Mesodermal cell (in vitro differentiated cells): ENCODE results near the gene NFKB1.

ENCODE experiments used
- H3K27ac ChIP-seq: 2 replicates; pipeline ENCODE4 v1.7.0; 2013; ENCODE audit warnings: mild to moderate bottlenecking, low read depth, low read length, moderate library complexity; ENCODE audit not compliant: severe bottlenecking
- H3K36me3 ChIP-seq: 2 replicates; pipeline ENCODE4 v1.7.1; 2013; ENCODE audit warnings: mild to moderate bottlenecking, low read length, moderate library complexity; ENCODE audit not compliant: control insufficient read depth, insufficient read depth
- H3K4me1 ChIP-seq: one replicate; pipeline ENCODE4 v1.7.1; 2013; ENCODE audit warnings: mild to moderate bottlenecking, low read length; ENCODE audit not compliant: insufficient read depth, control insufficient read depth, poor library complexity, severe bottlenecking
- H3K4me3 ChIP-seq: 2 replicates; pipeline ENCODE4 v1.7.0; 2013; ENCODE audit warnings: low read length, control low read depth, mild to moderate bottlenecking; ENCODE audit not compliant: insufficient read depth, poor library complexity, severe bottlenecking; ENCODE audit errors: extremely low read depth
- H3K9me3 ChIP-seq: 2 replicates; pipeline ENCODE4 v1.7.1; 2013; ENCODE audit warnings: mild to moderate bottlenecking, low read length, moderate library complexity; ENCODE audit not compliant: control insufficient read depth
- WGBS, 2 experiments: methylation state at CpG; one replicate each; pipeline ENCODE4 v1.1.5; 2013; ENCODE audit warnings: missing lambda C conversion rate in 2 of 2; ENCODE audit not compliant: insufficient coverage in 2 of 2; 5-methylcytosine and 5-hydroxymethylcytosine counted together

NFKB1 gene

GRCh38 chr4:102529977-102530376 lies 28.8 kb downstream of the NFKB1 start:
- Histone ChIP-seq H3K36me3 (peaks cover 3% of the 10 kb centered on the region), H3K9me3 (no peaks in the 10 kb centered on the region), H3K27ac (no peak overlapping the region), H3K4me1 (no peaks in the 10 kb centered on the region), H3K4me3 (no peak overlapping the region)
- no CpG with 5 or more reads among the region's 1 CpG for WGBS, 2 experiments

GRCh38 chr4:102530986-102531385 lies 29.8 kb downstream of the NFKB1 start:
- Histone ChIP-seq H3K4me1 (no peaks in the 10 kb centered on the region), H3K4me3 (no peak overlapping the region), H3K9me3 (no peaks in the 10 kb centered on the region), H3K27ac (no peak overlapping the region), H3K36me3 (peaks cover 3% of the 10 kb centered on the region)
- WGBS, 2 experiments, result no CpG with 5 or more reads among the region's 2 CpGs

- Histone ChIP-seq H3K9me3 (no peaks in the 10 kb centered on the region), H3K36me3 (peaks cover 3% of the 10 kb centered on the region), H3K4me3 (no peak overlapping the region), H3K27ac (no peak overlapping the region), H3K4me1 (no peaks in the 10 kb centered on the region)
- no CpG with 5 or more reads among the region's 1 CpG for WGBS, 2 experiments
Observed at GRCh38 chr4:102531462-102531861, 30.3 kb downstream of the NFKB1 start.

GRCh38 chr4:102533348-102533747 lies 32.2 kb downstream of the NFKB1 start:
- no CpG with 5 or more reads among the region's 4 CpGs for WGBS, 2 experiments
- Histone ChIP-seq H3K27ac (no peak overlapping the region), H3K4me3 (no peak overlapping the region), H3K9me3 (no peaks in the 10 kb centered on the region), H3K36me3 (peaks cover 3% of the 10 kb centered on the region), H3K4me1 (no peaks in the 10 kb centered on the region)

GRCh38 chr4:102533904-102534303 lies 32.7 kb downstream of the NFKB1 start:
- Histone ChIP-seq H3K36me3 (peaks cover 3% of the 10 kb centered on the region), H3K4me3 (no peak overlapping the region), H3K27ac (no peak overlapping the region), H3K4me1 (no peaks in the 10 kb centered on the region), H3K9me3 (no peaks in the 10 kb centered on the region)
- WGBS, 2 experiments, result 86 to 100% methylated on average over 2 of the region's 2 CpGs

- peaks cover 3% of the 10 kb centered on the region for H3K36me3 ChIP-seq
- no peaks in the 10 kb centered on the region for H3K4me1 ChIP-seq
- no peak overlapping the region for H3K4me3 ChIP-seq
- no peak overlapping the region for H3K27ac ChIP-seq
- WGBS, 2 experiments, result 100% methylated on average over 1 to 2 of the region's 2 CpGs
- no peaks in the 10 kb centered on the region for H3K9me3 ChIP-seq
Observed at GRCh38 chr4:102534845-102535244, 33.7 kb downstream of the NFKB1 start.

- Histone ChIP-seq H3K4me3 (no peak overlapping the region), H3K4me1 (no peaks in the 10 kb centered on the region), H3K36me3 (peaks cover 3% of the 10 kb centered on the region), H3K9me3 (no peaks in the 10 kb centered on the region), H3K27ac (no peak overlapping the region)
- 100% methylated on average over 1 of the region's 4 CpGs; no CpG with 5 or more reads in 1 of the 2 experiments for WGBS, 2 experiments
Observed at GRCh38 chr4:102535398-102536082, 34.4 kb downstream of the NFKB1 start.

- H3K27ac ChIP-seq, result no peak overlapping the region
- WGBS, 2 experiments, result no CpG with 5 or more reads among the region's 3 CpGs
Observed at GRCh38 chr4:102536768-102537167, 35.6 kb downstream of the NFKB1 start.

GRCh38 chr4:102537269-102537668 lies 36.1 kb downstream of the NFKB1 start:
- Histone ChIP-seq H3K36me3 (peaks cover 3% of the 10 kb centered on the region), H3K27ac (no peak overlapping the region), H3K9me3 (no peaks in the 10 kb centered on the region), H3K4me3 (no peak overlapping the region), H3K4me1 (no peaks in the 10 kb centered on the region)
- WGBS, 2 experiments, result 86 to 94% methylated on average over 1 to 2 of the region's 2 CpGs

More at GRCh38 chr4:102536768-102537167, 35.6 kb downstream of the NFKB1 start:
- Histone ChIP-seq H3K4me3 (no peak overlapping the region), H3K9me3 (no peaks in the 10 kb centered on the region), H3K36me3 (peaks cover 3% of the 10 kb centered on the region), H3K4me1 (no peaks in the 10 kb centered on the region)

- peaks cover 5% of the 10 kb centered on the region for H3K36me3 ChIP-seq
- 100% methylated on average over 1 of the region's 4 CpGs; no CpG with 5 or more reads in 1 of the 2 experiments for WGBS, 2 experiments
- H3K4me3 ChIP-seq, result no peak overlapping the region
- no peaks in the 10 kb centered on the region for H3K9me3 ChIP-seq
- no peak overlapping the region for H3K27ac ChIP-seq
- H3K4me1 ChIP-seq, result no peaks in the 10 kb centered on the region
Observed at GRCh38 chr4:102541697-102542096, 40.5 kb downstream of the NFKB1 start.
